Measurements from ENCODE around the gene FOXN3. TPM values are rescaled to one million over a fixed set of nuclear protein-coding genes. Genes with fewer than 3 reads are reported as not detected.
"Not testable (repeated sequence)": the region's sequence is repeated elsewhere in the genome, so short reads cannot be mapped to it uniquely, and the experiment has no call there.

FOXN3 gene
- total RNA-seq, 4 donors from 2014 or later, result 66.1 to 130 (median 109) TPM

DNA sequence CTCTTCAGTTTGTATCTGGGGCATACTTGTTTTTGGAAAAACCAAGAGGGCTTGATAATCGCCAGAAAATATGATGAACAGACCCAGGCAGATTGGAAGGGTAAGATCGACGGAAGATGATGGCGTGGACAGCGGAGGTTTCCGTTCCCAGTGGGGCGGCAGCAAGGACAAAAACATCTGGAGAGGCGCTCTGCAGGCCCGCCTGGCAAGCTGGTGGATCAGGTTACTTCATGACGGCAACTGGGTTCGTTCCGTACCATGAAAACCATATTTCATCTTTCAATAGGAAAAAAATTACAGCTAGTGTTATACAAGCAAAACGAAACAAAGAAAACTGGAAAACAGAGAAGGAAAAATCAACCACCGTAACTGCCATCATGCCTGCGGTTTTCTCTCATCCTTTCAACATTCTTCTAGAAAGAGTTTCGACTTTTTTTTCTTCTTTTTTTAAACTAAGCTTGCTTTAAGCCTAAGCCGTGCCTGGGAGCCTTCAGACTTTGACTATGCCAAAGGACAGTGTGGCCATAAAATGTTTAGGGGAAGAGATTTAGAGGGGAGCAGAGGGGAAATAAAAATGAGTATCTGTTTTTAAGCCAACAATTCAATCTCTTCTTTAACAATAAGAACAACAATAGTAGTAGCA is 210.5 kb downstream of the FOXN3 start:
- in situ Hi-C loops (cut with MboI; ENCODE audit: low pct_ligation_motif_present in 1 of 4, low pct_unique_long_range_greater_than_20kb in 1 of 4, low sequenced_read_pairs in 3 of 4) (no loop called here), intact Hi-C loops (cut with DNase I; ENCODE audit: low total_unique reads) (no loop called here)
- no peaks in the 10 kb centered on the region for H3K4me1 ChIP-seq
- no peak overlapping the region for H3K27ac ChIP-seq
- no peak for DNase-seq
- H3K36me3 ChIP-seq, result no peaks in the 10 kb centered on the region
- no peaks in the 10 kb centered on the region for H3K9me3 ChIP-seq
- no peaks in the 10 kb centered on the region for H3K27me3 ChIP-seq
- WGBS, 2 donors (ENCODE audit: low coverage in 1 of 2), result 79 to 97% methylated on average over 15 to 17 of the region's 17 CpGs
- no peak overlapping the region for H3K4me3 ChIP-seq
- TF ChIP-seq EP300 (IDR thresholded peaks at IDR 0.05; ENCODE audit: low read depth) (no peak), POLR2A (IDR thresholded peaks at IDR 0.05) (no peak), POLR2AphosphoS5 (IDR thresholded peaks at IDR 0.05) (no peak)
- TF ChIP-seq, protein P1, sequence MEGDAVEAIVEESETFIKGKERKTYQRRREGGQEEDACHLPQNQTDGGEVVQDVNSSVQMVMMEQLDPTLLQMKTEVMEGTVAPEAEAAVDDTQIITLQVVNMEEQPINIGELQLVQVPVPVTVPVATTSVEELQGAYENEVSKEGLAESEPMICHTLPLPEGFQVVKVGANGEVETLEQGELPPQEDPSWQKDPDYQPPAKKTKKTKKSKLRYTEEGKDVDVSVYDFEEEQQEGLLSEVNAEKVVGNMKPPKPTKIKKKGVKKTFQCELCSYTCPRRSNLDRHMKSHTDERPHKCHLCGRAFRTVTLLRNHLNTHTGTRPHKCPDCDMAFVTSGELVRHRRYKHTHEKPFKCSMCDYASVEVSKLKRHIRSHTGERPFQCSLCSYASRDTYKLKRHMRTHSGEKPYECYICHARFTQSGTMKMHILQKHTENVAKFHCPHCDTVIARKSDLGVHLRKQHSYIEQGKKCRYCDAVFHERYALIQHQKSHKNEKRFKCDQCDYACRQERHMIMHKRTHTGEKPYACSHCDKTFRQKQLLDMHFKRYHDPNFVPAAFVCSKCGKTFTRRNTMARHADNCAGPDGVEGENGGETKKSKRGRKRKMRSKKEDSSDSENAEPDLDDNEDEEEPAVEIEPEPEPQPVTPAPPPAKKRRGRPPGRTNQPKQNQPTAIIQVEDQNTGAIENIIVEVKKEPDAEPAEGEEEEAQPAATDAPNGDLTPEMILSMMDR (IDR thresholded peaks at IDR 0.05), result no peak

DNA sequence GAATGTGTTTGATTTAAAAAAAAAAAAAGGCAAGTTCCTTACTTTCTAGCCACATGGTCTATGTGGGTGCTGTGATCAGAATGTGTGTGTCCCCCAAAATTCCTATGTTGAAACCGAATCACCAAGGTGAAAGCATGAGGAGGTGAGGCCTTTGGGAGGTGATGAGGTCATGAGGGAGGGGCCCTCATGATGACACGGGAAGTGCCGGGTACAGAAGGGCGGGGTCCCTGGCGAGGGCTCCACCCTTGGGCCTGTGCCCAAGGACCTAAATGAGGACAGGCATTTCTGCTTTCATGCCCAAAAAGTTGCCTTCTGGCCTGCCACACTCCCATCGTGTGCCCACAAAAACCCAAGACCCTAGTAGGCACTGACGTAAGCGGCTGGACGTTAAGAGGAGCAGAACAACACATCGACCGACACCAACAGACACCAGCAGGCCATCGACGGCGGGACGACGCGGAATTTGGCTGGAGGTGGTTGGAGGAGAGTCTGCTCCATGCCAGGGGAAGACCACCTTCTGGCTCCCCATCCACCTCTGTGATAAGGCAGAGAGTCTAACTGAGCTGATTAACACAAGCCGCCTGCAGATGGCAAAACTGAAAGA is 211.8 kb downstream of the FOXN3 start:
- no peaks in the 10 kb centered on the region for H3K9me3 ChIP-seq
- no peaks in the 10 kb centered on the region for H3K27me3 ChIP-seq
- in situ Hi-C loops (cut with MboI; ENCODE audit: low pct_ligation_motif_present in 1 of 4, low pct_unique_long_range_greater_than_20kb in 1 of 4, low sequenced_read_pairs in 3 of 4), result no loop called here
- no peaks in the 10 kb centered on the region for H3K4me1 ChIP-seq
- no peak overlapping the region for H3K4me3 ChIP-seq
- WGBS, 2 donors (ENCODE audit: low coverage in 1 of 2), result 83 to 96% methylated on average over 5 to 18 of the region's 18 CpGs
- no peaks in the 10 kb centered on the region for H3K36me3 ChIP-seq
- intact Hi-C loops (cut with DNase I; ENCODE audit: low total_unique reads), result no loop called here
- DNase-seq, result no peak
- TF ChIP-seq, protein P1 (IDR thresholded peaks at IDR 0.05), result no peak
- TF ChIP-seq POLR2A (IDR thresholded peaks at IDR 0.05) (no peak), EP300 (IDR thresholded peaks at IDR 0.05; ENCODE audit: low read depth) (no peak), POLR2AphosphoS5 (IDR thresholded peaks at IDR 0.05) (no peak)
- no peak overlapping the region for H3K27ac ChIP-seq

DNA sequence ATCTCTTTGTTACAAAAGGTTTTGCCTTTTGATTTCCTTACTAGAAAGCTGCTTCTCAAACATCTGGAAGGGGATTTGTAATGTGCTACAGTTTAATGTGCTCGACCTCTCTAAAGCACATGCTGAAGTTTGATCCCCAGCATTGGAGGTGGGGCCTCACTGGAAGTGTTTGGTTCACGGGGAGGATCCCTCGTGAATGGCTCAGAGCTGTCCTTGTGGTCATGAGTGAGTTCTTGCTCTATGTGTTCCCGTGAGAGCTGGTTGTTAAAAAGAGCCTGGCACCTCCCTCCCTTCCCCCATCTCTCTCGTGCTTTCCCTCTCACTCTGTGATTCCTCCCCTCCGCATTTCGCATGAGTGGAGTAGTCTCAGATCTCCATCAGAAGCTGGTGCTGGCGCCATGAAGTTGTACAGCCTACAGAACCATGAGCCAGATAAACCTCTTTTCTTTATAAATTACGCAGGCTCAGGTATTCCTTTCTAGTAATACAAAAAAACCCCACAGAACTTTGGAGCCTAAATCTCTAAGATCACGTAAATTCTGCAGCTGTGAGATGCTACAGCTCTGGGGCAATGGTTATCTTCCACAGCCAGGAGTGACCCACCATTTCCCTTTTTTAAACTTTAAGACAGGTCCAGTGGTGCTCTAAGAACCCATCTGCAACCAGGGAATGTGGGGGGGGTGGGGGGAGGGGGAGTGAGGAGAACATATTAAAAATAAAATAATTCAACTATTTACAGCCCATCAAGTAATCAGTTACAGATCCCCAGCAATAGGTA is 214.4 kb downstream of the FOXN3 start:
- no peak for DNase-seq
- H3K4me1 ChIP-seq, result peaks cover 0 to 6% (median 0%) of the 10 kb centered on the region in 4 donors
- in situ Hi-C loops (cut with MboI; ENCODE audit: low pct_ligation_motif_present in 1 of 4, low pct_unique_long_range_greater_than_20kb in 1 of 4, low sequenced_read_pairs in 3 of 4), result no loop called here
- no peaks in the 10 kb centered on the region for H3K9me3 ChIP-seq
- H3K27me3 ChIP-seq, result no peaks in the 10 kb centered on the region
- TF ChIP-seq EP300 (IDR thresholded peaks at IDR 0.05; ENCODE audit: low read depth) (no peak), POLR2A (IDR thresholded peaks at IDR 0.05) (no peak), POLR2AphosphoS5 (IDR thresholded peaks at IDR 0.05) (no peak)
- TF ChIP-seq, protein P1 (IDR thresholded peaks at IDR 0.05), result no peak
- H3K27ac ChIP-seq, result no peak overlapping the region
- H3K4me3 ChIP-seq, result no peak overlapping the region
- H3K36me3 ChIP-seq, result no peaks in the 10 kb centered on the region
- intact Hi-C loops (cut with DNase I; ENCODE audit: low total_unique reads), result no loop called here
- 92 to 97% methylated on average over 5 to 10 of the region's 10 CpGs for WGBS, 2 donors (ENCODE audit: low coverage in 1 of 2)

DNA sequence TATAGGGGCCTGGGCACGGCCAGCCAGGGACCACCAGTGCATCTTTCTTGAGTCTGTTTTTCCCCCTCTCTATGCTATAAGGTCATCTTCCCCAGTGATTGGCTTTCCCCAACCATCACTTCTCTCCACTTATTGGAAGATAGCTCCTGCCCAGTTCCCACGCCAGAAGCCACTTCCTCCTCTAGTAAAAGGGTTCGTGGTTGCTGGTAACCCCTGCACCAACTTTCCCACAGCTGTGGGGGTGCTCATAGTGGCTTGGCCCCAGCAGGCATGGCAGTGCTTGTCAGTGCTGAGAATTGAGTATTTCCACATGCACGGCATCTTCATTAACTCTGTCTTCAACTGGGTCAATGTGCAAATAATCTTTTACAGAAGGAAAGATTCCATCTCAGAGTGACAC is 215.4 kb downstream of the FOXN3 start:
- TF ChIP-seq POLR2AphosphoS5 (IDR thresholded peaks at IDR 0.05) (no peak), EP300 (IDR thresholded peaks at IDR 0.05; ENCODE audit: low read depth) (no peak), POLR2A (IDR thresholded peaks at IDR 0.05) (no peak)
- TF ChIP-seq, protein P1 (IDR thresholded peaks at IDR 0.05), result no peak
- intact Hi-C loops (cut with DNase I; ENCODE audit: low total_unique reads), result no loop called here
- Histone ChIP-seq H3K27ac (no peak overlapping the region), H3K4me1 (peaks cover 0 to 6% (median 0%) of the 10 kb centered on the region in 4 donors), H3K4me3 (no peak overlapping the region), H3K9me3 (no peaks in the 10 kb centered on the region), H3K27me3 (no peaks in the 10 kb centered on the region), H3K36me3 (no peaks in the 10 kb centered on the region)
- in situ Hi-C loops (cut with MboI; ENCODE audit: low pct_ligation_motif_present in 1 of 4, low pct_unique_long_range_greater_than_20kb in 1 of 4, low sequenced_read_pairs in 3 of 4), result no loop called here
- 60% methylated on average over 4 of the region's 4 CpGs; no CpG with 5 or more reads in 1 of the 2 donors for WGBS, 2 donors (ENCODE audit: low coverage in 1 of 2)
- no peak for DNase-seq

DNA sequence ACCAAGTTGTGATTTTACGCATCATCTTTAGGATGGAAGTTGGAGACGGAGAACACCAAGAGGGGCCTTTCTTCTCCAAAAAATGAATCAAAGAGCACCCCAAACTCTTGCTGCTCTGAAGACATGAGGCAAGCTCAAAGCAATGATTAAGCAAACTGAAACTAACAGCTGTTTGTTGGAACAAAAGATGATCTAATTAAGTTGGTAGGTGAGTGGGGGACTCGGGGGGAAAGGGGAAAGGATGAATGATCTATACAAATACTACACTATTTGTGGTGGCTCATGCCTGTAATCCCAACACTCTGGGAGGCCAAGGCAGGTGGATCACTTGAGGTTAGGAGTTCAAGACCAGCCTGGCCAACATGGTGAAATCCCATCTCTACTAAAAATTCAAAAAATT is 217.7 kb downstream of the FOXN3 start:
- H3K4me3 ChIP-seq; DNase-seq; H3K36me3 ChIP-seq; H3K27me3 ChIP-seq; intact Hi-C loops (cut with DNase I; ENCODE audit: low total_unique reads); H3K9me3 ChIP-seq; H3K4me1 ChIP-seq; H3K27ac ChIP-seq: not testable (repeated sequence)
- in situ Hi-C loops (cut with MboI; ENCODE audit: low pct_ligation_motif_present in 1 of 4, low pct_unique_long_range_greater_than_20kb in 1 of 4, low sequenced_read_pairs in 3 of 4), result loop anchor here in 3 of 4 donors (25.0 kb wide), 2 partner anchors 563 to 713 kb away; no protein-coding TSS in a partner anchor
- 86 to 93% methylated on average over 3 of the region's 3 CpGs for WGBS, 2 donors (ENCODE audit: low coverage in 1 of 2)

Data from transverse colon (tissue), 4 donors.